Stimulated activated CD8-positive, alpha-beta memory T cell treated with anti-CD3 and anti-CD28 coated beads, Interleukin-7, amount 100 ng/mL, for 24 hours (primary cell): Measurements from ENCODE around the gene ITGB1BP1.
"Not testable (repeated sequence)": the region's sequence is repeated elsewhere in the genome, so short reads cannot be mapped to it uniquely, and the experiment has no call there.

Experiments
- DNase-seq: peaks from one replicate; pipeline ENCODE4 v3.0.0-alpha.2; 2020; ENCODE audit warnings: low read depth

Gene ITGB1BP1

GRCh38 chr2:9400268-9401058 is 22.9 kb downstream of the ITGB1BP1 start:
- DNase-seq = no peak

- DNase-seq = no peak
These were observed 24.2 kb downstream of the ITGB1BP1 start for GRCh38 chr2:9398881-9399780.

- DNase-seq = not testable (repeated sequence)
These were observed 25.1 kb downstream of the ITGB1BP1 start for GRCh38 chr2:9398251-9398650.

- no peak for DNase-seq
These were observed 26.1 kb downstream of the ITGB1BP1 start for GRCh38 chr2:9397201-9397600.

GRCh38 chr2:9394816-9395215 is 28.5 kb downstream of the ITGB1BP1 start:
- no peak for DNase-seq

- no peak for DNase-seq
These were observed 30.2 kb downstream of the ITGB1BP1 start for GRCh38 chr2:9392898-9393765.

GRCh38 chr2:9391961-9392720 is 31.2 kb downstream of the ITGB1BP1 start:
- DNase-seq = no peak

GRCh38 chr2:9390991-9391390 is 32.3 kb downstream of the ITGB1BP1 start:
- no peak for DNase-seq

- no peak for DNase-seq
These were observed 33.0 kb downstream of the ITGB1BP1 start for GRCh38 chr2:9390151-9390850.

GRCh38 chr2:9388950-9389911 is 34.1 kb downstream of the ITGB1BP1 start:
- no peak for DNase-seq

GRCh38 chr2:9388199-9388681 is 35.1 kb downstream of the ITGB1BP1 start:
- DNase-seq = no peak

GRCh38 chr2:9385841-9386240 is 37.5 kb downstream of the ITGB1BP1 start:
- DNase-seq = no peak

- DNase-seq = no peak
These were observed 38.8 kb downstream of the ITGB1BP1 start for GRCh38 chr2:9384521-9384920.

GRCh38 chr2:9382604-9383235 is 40.6 kb downstream of the ITGB1BP1 start:
- no peak for DNase-seq

- no peak for DNase-seq
These were observed 42.4 kb downstream of the ITGB1BP1 start for GRCh38 chr2:9380702-9381628.

- DNase-seq = no peak
These were observed 44.0 kb downstream of the ITGB1BP1 start for GRCh38 chr2:9379391-9379755.

- no peak for DNase-seq
These were observed 44.6 kb downstream of the ITGB1BP1 start for GRCh38 chr2:9378433-9379390.
